Immature natural killer cell (primary cell): Measurements from ENCODE around the gene FDXR. TPM values are rescaled to one million over a fixed set of nuclear protein-coding genes. Genes with fewer than 3 reads are reported as not detected.
A peak's percentile ranks its signal among the peaks of the same experiment; 100 is the strongest.
"Not testable (repeated sequence)": the region's sequence is repeated elsewhere in the genome, so short reads cannot be mapped to it uniquely, and the experiment has no call there.

Source experiments
- DNase-seq, 3 donors: peaks; one replicate each; pipeline ENCODE4 v3.0.0; 2022; ENCODE audit warnings: mixed read lengths in 1 of 3
- H3K27ac Mint-ChIP-seq, 6 donors: one replicate each; pipeline ENCODE4 v1.8.0; 2020; ENCODE audit warnings: mixed read lengths in 6 of 6, mild to moderate bottlenecking in 5 of 6, inconsistent platforms in 4 of 6, moderate library complexity in 3 of 6
- H3K27me3 Mint-ChIP-seq, 3 donors: one replicate each; pipeline ENCODE4 v1.8.0; 2020 to 2021; ENCODE audit warnings: low read depth in 3 of 3, mild to moderate bottlenecking in 3 of 3, mixed read lengths in 3 of 3, moderate library complexity in 3 of 3, inconsistent platforms in 1 of 3
- H3K36me3 Mint-ChIP-seq, 3 donors: one replicate each; pipeline ENCODE4 v1.8.0; 2020; ENCODE audit warnings: mixed read lengths in 3 of 3, inconsistent platforms in 2 of 3, mild to moderate bottlenecking in 2 of 3
- H3K4me1 Mint-ChIP-seq, 2 donors: one replicate each; pipeline ENCODE4 v1.8.0; 2020; ENCODE audit warnings: inconsistent platforms in 2 of 2, mild to moderate bottlenecking in 2 of 2, mixed read lengths in 2 of 2, moderate library complexity in 1 of 2
- H3K4me3 Mint-ChIP-seq, 5 donors: one replicate each; pipeline ENCODE4 v1.8.0; 2020; ENCODE audit warnings: mild to moderate bottlenecking in 5 of 5, mixed read lengths in 5 of 5, inconsistent platforms in 3 of 5, moderate library complexity in 3 of 5
- H3K9me3 Mint-ChIP-seq, 6 donors: one replicate each; pipeline ENCODE4 v1.8.0; 2020; ENCODE audit warnings: mild to moderate bottlenecking in 6 of 6, mixed read lengths in 6 of 6, inconsistent platforms in 4 of 6, moderate library complexity in 3 of 6
- polyA plus RNA-seq, 3 donors: library from polyadenylated mRNA; unstranded; fragments of 300-500 nt; fragmentation: Illumina TruSeq; gene quantifications; one replicate each; pipeline ENCODE4 v1.2.3, GENCODE V29; 2021

Gene FDXR
- polyA plus RNA-seq, 3 donors from 2014 or later: 3.9 to 10.3 (median 8.0) TPM

DNA sequence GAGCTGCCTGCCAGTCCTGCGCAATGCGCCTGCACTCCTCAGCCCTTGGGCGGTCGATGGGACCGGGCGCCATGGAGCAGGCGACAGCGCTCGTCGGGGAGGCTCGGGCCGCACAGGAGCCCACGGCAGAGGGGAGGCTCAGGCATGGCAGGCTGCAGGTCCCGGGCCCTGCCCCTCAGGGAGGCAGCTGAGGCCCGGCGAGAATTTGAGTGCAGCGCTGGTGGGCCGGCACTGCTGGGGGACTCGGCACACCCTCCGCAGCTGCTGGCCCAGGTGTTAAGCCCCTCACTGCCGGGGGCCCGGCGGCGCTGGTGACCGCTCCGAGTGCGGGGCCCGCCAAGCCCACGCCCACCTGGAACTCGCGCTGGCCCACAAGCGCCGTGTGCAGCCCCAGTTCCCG is 34.2 kb upstream of the FDXR start:
- no peak for DNase-seq
- no peak overlapping the region for H3K4me3 Mint-ChIP-seq
- no peaks in the 10 kb centered on the region for H3K4me1 Mint-ChIP-seq
- no peaks in the 10 kb centered on the region for H3K9me3 Mint-ChIP-seq
- H3K27ac Mint-ChIP-seq: no peak overlapping the region
- peaks cover 0 to 13% (median 7%) of the 10 kb centered on the region in 3 donors for H3K27me3 Mint-ChIP-seq
- H3K36me3 Mint-ChIP-seq: no peaks in the 10 kb centered on the region

DNA sequence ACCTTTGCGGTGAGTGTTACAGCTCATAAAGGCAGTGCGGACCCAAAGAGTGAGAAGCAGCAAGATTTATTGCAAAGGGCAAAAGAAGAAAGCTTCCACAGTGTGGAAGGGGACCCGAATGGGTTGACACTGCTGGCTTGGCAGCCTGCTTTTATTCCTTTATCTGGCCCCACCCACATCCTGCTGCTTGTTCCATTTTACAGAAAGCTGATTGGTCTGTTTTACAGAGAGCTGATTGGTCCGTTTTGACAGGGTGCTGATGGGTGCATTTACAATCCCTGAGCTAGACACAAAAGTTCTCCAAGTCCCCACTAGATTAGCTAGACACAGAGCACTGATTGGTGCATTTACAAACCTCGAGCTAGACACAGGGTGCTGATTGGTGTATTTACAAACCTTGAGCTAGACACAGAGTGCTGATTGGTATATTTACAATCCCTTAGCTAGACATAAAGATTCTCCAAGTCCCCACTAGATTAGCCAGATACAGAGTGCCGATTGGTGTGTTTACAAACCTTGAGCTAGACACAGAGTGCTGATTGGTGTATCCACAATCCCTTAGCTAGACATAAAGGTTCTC is 33.5 kb upstream of the FDXR start:
- DNase-seq: peak in 1 of 3 donors; percentile 5
- H3K36me3 Mint-ChIP-seq, H3K9me3 Mint-ChIP-seq, H3K4me1 Mint-ChIP-seq, H3K4me3 Mint-ChIP-seq: not testable (repeated sequence)
- Mint-ChIP-seq H3K27ac (peak overlapping the region in 1 of 6 donors; percentile 7), H3K27me3 (peaks cover 0 to 13% (median 7%) of the 10 kb centered on the region in 3 donors)

DNA sequence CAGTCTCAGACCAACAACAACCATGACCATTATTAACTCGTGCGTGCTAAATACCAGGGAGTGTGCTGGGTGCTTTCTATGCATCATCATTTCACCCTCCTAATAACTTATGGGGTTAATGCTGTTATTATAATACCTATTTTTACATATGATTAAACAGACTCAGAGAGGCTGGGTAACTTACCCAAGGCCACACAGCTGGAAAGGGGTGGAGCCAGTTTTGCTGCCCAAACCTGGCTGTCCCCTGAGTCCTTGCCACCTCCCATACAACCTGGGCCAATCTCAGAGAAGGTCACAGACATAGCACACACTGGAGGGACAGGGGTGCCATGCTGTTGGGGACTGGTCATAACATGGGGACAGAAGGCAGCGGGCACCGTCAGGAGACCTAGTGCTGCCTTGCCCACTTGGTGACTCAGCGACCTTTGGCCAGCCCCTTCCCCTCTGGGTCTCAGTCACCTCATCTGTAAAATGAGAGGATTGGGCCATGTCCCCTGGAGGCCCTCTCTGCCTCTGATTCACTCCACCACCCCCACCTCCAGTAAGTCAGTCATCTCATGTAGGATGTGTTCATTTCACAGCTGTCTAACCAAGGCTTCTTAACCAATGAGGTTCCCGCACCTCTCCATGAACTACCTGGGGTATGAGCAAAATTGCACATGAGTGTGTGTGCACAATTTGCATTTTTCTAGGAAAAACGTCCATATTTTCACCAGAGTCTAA is 32.1 kb upstream of the FDXR start:
- Mint-ChIP-seq H3K27ac (no peak overlapping the region), H3K9me3 (no peaks in the 10 kb centered on the region), H3K27me3 (peaks cover 0 to 13% (median 7%) of the 10 kb centered on the region in 3 donors), H3K4me3 (no peak overlapping the region), H3K36me3 (no peaks in the 10 kb centered on the region), H3K4me1 (no peaks in the 10 kb centered on the region)
- DNase-seq: no peak

DNA sequence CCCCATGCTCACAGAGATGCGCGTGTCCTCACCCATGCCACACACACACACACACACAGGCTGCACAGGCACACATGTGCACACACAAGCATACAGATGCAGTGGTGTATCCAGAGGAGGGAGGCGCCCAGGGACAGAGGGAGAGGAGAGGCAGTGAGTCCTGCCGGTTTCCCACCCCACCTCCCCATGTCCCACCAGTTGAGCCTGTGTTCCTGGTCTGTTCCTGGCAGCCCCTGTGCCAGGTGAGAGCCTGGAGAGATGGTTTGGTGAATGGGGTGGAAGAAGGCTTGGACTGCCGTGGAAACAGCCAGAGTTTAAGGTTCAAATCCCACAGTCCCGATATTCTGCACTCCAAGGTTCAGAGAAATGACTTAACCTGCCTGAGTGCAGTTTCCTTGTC is 30.9 kb upstream of the FDXR start:
- Mint-ChIP-seq H3K9me3 (no peaks in the 10 kb centered on the region), H3K27ac (no peak overlapping the region)
- no peak for DNase-seq

DNA sequence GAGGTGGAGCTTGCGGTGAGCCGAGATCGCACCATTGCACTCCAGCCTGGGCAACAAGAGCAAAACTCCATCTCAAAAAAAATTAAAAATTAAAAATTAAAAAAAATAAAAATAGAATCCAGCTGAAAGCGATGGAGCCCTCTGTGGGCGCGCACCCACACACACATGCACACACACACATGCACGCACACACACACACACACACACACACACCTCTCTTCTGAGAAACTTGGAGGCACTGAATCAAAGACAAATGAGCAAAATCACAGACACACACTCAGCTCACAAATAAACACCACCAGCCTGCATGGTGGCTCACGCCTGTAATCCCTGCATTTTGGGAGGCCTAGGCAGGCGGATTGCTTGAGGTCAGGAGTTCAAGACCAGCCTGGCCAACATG is 30.2 kb upstream of the FDXR start:
- Mint-ChIP-seq H3K9me3 (no peaks in the 10 kb centered on the region), H3K27me3 (peaks cover 0 to 13% (median 7%) of the 10 kb centered on the region in 3 donors), H3K27ac (no peak overlapping the region), H3K4me1 (no peaks in the 10 kb centered on the region), H3K36me3 (no peaks in the 10 kb centered on the region), H3K4me3 (no peak overlapping the region)
- DNase-seq: no peak

More for the DNA sequence above, 30.9 kb upstream of the FDXR start:
- peaks cover 0 to 13% (median 7%) of the 10 kb centered on the region in 3 donors for H3K27me3 Mint-ChIP-seq
- no peak overlapping the region for H3K4me3 Mint-ChIP-seq
- H3K4me1 Mint-ChIP-seq: no peaks in the 10 kb centered on the region
- no peaks in the 10 kb centered on the region for H3K36me3 Mint-ChIP-seq

DNA sequence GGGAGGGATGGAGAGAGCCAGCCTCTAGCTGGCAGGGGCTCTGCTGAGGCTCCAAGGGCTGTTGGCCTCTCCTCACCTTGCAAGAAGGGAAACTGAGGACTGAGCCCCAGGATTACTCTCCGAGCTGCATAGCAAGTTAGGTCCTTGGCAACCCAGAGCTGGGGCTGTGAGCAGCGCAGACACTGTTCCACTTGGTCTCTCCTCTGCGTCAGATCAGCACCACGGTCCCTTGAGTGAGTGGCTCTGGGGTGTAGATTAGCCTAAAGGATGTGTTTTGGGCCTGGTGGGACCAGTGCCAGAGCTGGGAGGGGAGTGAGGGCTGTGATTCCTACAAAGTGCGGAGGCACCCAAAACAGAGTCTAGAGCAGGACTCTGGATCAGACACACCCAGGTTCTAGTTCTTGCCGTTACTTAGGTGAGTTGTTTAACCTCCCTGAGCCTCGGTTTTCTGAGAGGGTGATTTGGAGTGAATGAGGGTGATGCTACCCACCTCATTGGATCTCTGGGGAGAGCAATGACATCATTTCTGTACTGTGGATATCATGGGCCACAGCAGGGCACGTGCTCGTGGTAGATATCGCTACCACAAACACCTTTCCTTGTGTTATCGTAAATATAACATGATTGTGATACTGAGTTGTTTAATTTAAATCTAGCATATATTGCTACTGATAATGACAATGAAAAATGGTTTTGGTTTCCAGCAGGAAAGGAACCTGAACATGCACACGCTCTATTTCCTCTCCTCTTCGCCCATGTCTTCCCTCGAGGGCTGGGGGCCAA is 28.8 kb upstream of the FDXR start:
- Mint-ChIP-seq H3K27me3 (peaks cover 2 to 15% (median 7%) of the 10 kb centered on the region in 3 donors), H3K4me3 (no peak overlapping the region), H3K27ac (no peak overlapping the region)

DNA sequence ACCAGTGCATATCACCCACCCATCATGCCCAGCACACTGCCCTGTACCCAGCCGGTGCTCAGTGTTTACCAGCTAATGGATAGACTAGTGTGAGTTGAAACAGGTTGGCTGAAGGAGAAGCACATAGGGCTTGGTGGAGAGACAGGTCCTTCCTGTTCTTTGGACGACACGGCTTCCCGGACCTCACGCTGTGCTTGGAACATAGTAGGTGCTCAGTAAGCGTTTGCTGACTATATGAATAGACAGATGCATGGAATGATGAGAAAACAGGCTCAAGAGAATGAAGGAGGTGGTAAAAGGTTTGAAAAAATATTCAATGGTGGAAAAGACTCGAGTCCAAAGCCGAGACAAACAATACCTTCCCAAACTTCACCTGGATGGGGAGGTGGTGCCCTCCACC is 27.4 kb upstream of the FDXR start:
- Mint-ChIP-seq H3K4me1 (no peaks in the 10 kb centered on the region), H3K27me3 (peaks cover 5 to 10% (median 9%) of the 10 kb centered on the region in 3 donors), H3K9me3 (no peaks in the 10 kb centered on the region), H3K27ac (no peak overlapping the region), H3K36me3 (no peaks in the 10 kb centered on the region), H3K4me3 (no peak overlapping the region)
- no peak for DNase-seq

More for the DNA sequence above, 28.8 kb upstream of the FDXR start:
- no peaks in the 10 kb centered on the region for H3K36me3 Mint-ChIP-seq
- no peaks in the 10 kb centered on the region for H3K9me3 Mint-ChIP-seq
- H3K4me1 Mint-ChIP-seq: no peaks in the 10 kb centered on the region
- no peak for DNase-seq

DNA sequence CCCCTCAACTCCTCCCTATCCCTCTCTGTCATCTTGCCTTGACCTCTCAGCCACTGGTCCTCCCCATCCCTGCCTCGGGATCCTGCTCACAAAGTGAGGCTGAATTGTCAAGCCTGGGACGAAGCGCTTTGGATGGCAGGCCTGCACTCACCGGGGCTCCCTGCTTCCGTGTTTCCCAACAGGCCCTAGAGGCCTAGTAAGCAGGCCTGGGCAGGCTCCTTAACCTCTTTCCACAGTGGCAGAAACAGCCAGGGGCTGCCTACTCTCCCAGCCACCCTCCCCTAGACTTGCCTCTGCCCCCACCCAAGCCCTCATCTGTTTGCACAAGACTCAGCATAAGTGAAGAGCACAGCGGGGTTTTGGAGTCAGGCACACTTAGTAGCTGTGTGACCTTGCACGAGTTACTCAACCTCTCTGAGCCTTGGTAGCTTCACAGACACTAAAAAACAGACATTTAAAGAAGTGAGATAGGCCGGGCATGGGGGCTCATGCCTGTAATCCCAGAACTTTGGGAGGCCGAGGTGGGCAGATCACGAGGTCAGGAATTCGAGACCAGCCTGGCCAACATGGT is 25.7 kb upstream of the FDXR start:
- Mint-ChIP-seq H3K27ac (no peak overlapping the region), H3K9me3 (no peaks in the 10 kb centered on the region), H3K36me3 (no peaks in the 10 kb centered on the region), H3K27me3 (peaks cover 8 to 12% (median 11%) of the 10 kb centered on the region in 3 donors), H3K4me1 (peaks cover 0 to 3% of the 10 kb centered on the region in 2 donors), H3K4me3 (no peak overlapping the region)
- DNase-seq: no peak

DNA sequence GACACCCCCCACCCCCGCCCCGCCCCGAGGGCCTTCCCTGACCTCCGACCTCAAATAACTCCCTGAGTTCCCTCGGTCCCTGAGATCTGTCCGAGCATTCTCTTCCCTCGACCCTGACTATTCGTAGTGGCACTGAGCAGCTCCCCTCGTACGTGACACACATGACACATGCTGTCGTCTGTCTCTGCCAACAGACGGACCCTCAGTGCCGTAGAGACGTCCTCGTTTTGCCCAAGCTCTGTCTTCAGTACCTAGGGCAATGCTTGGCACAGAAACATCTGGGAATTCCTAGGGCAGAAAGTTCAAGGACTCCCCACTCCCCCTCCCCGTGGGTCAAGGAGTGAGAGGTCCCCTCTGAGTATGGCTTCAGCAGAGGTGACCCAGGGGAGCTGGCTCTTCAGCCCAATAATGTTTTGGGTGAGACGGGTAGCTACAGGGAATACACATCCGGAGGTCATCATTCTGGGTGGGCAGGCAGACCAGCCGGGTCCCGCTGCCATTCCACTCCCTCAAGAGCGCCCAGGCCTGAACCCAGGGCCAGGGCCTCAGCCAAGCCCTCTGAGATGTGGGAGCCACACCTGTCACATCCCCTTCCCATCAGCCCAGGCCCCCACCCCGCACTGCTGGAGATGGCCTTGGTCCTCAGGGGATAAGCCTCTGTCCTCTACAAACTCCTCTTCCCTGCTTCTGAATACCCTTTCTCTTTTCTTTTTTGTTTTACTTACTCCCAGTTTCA is 21.3 kb upstream of the FDXR start:
- H3K9me3 Mint-ChIP-seq: no peaks in the 10 kb centered on the region
- no peak overlapping the region for H3K27ac Mint-ChIP-seq
- H3K27me3 Mint-ChIP-seq: peaks cover 7 to 21% (median 13%) of the 10 kb centered on the region in 3 donors
- DNase-seq: no peak
- no peaks in the 10 kb centered on the region for H3K36me3 Mint-ChIP-seq
- H3K4me3 Mint-ChIP-seq: peak overlapping the region in 4 of 5 donors; percentile 29 to 72 (median 38)
- H3K4me1 Mint-ChIP-seq: peaks cover 0 to 3% of the 10 kb centered on the region in 2 donors

DNA sequence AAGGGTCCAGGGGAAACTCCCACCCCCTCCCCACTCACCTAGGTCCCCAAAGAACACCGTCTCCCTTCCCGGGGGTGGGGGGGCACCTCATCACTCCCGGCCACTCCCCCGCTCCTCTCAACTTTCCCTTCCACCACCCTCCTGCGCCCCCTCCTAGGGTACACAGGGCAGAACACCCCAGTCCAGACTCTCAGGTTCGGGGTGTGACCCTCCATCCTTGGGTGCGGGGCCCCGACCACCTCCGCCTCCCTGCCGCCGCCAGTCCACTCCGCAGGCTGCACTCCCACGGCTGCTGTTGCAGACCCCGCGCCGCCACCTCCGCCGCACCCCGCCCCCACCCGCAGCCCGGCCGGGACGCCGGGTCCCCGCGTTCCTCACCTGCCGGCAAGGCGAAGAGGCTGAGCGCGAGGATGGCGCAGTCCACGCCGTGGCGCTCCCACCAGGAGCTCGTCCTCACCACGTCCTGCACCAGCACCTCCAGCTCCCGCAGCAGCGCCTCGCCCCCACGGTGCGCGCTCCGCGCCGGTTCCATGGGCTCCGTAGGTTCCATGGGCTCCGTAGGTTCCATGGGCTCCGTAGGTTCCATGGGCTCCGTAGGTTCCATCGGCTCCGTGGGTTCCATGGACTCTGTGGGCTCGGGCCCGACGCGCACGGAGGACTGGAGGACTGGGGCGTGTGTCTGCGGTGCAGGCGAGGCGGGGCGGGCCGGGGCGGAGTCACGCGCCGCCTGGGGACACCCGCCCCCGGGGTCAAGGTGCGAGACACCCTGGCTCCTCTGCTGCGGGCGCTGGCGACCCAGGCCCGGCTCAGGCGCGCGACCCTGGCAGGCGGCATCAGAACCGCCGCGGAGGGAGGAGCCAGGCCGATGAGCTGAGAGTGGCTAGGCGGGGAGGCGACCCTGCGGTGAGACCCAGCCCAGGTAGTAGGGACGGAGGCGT is 20.4 kb upstream of the FDXR start, which contains the start of gene FADS6:
Gene FADS6 (minus strand): TSS at position 660 of the 938 bp plus-strand sequence. CDS start 38 bp downstream, at position 622.
- Mint-ChIP-seq H3K36me3 (no peaks in the 10 kb centered on the region), H3K27me3 (peaks cover 7 to 21% (median 13%) of the 10 kb centered on the region in 3 donors), H3K4me3 (peak within 1 kb of the TSS in 4 of 5 donors; percentile 29 to 72 (median 38)), H3K27ac (no peak within 1 kb of the TSS), H3K9me3 (no peaks in the 10 kb centered on the region), H3K4me1 (peaks cover 0 to 3% of the 10 kb centered on the region in 2 donors)
- no peak for DNase-seq

DNA sequence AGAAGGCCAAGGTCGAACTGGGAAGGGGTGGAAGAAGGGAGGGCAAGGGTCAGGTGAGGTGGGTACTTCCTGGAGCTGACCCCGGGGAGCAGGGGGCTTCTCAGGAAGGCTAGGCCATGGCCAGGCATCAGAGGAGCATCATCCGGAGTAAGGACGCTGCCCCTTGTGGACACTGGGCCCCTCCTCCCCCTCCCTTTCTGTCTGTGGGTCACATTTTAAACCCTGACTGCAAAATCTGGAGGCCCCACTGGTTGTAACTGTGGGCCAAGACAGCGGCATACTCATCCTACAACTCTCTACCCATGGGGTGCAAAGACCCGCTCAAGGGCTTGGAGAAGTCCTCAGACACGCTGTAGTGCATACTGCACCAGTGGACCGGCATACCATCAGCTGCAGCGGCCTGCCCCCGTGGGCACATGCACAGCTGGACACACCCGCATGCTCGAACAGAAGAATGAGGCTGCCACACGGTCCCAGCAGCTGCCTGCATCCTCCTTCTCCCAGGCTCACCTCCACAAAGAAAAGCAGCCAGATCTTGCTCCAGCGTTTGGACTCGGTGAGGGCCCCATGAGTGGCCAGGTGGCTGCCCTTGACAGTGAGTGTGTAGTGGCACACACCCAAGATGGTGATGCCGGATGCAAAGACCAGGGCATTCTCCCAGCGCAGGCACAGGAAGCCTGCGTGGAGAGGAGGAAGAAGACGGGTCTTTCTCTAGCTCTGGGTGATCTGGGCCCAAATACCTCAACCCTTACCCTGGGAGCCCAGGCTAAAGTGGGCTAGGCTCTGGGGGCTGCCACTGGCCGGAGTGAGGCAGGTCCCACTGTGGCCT is 19.4 kb upstream of the FDXR start:
- Mint-ChIP-seq H3K27ac (no peak overlapping the region), H3K4me3 (no peak overlapping the region), H3K36me3 (no peaks in the 10 kb centered on the region), H3K9me3 (no peaks in the 10 kb centered on the region), H3K27me3 (peaks cover 8 to 21% (median 13%) of the 10 kb centered on the region in 3 donors), H3K4me1 (peaks cover 0 to 3% of the 10 kb centered on the region in 2 donors)
- DNase-seq: no peak

DNA sequence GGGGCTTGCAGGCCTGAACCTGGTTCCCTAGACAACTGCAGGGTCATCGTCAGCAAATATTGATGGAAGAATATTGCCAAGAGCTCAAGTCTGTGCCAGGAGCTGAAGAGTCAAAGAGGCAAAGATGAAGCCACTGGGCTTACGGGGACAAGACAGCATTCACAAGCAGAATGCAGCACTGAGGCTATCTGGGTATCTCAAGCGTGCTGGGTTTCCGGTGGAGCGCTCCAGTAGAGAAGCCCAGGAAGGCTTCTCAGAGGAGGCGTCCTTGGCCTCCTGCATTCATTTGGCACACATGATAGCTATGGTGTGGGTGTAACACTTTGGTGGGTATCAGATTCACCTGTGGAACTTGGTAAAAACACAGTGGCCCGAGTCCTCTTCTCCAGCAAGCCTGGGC is 17.8 kb upstream of the FDXR start:
- H3K4me1 Mint-ChIP-seq: peaks cover 0 to 3% of the 10 kb centered on the region in 2 donors
- H3K9me3 Mint-ChIP-seq: no peaks in the 10 kb centered on the region
- H3K27me3 Mint-ChIP-seq: peaks cover 8 to 20% (median 12%) of the 10 kb centered on the region in 3 donors
- no peak overlapping the region for H3K4me3 Mint-ChIP-seq
- no peak for DNase-seq
- no peaks in the 10 kb centered on the region for H3K36me3 Mint-ChIP-seq
- no peak overlapping the region for H3K27ac Mint-ChIP-seq
